ENCODE results near the gene PRX.

PRX gene

GRCh38 chr19:40389404-40390083, 23.6 kb downstream of the PRX start:
- DNase-seq (ENCODE audit: extremely low spot score) = no peak
- TF ChIP-seq LEF1 (IDR thresholded peaks at IDR 0.05; ENCODE audit: borderline replicate concordance) (no peak), ZNF384 (IDR thresholded peaks at IDR 0.05) (no peak)
- ChIA-PET CTCF (no interaction called here), POLR2A (no interaction called here)

GRCh38 chr19:40388481-40388880, 24.7 kb downstream of the PRX start:
- DNase-seq (ENCODE audit: extremely low spot score) = no peak
- TF ChIP-seq ZNF384 (IDR thresholded peaks at IDR 0.05) (no peak), SP1 (IDR thresholded peaks at IDR 0.05) (no peak), TARDBP (IDR thresholded peaks at IDR 0.05) (no peak), ELF4 (IDR thresholded peaks at IDR 0.05) (no peak), CTBP1 (IDR thresholded peaks at IDR 0.05; ENCODE audit: borderline replicate concordance) (no peak), BHLHE40 (IDR thresholded peaks at IDR 0.05; ENCODE audit: borderline replicate concordance) (no peak), FOXK2 (IDR thresholded peaks at IDR 0.05) (no peak), L3MBTL2 (conservative IDR thresholded peaks at IDR 0.05) (no peak), PKNOX1 (IDR thresholded peaks at IDR 0.05) (no peak), ARNT (IDR thresholded peaks at IDR 0.05) (no peak)
- ChIA-PET POLR2A (no interaction called here), CTCF (no interaction called here)

- POLR2A ChIA-PET = no interaction called here
- no peak for TF ChIP-seq HDGF (IDR thresholded peaks at IDR 0.05; ENCODE audit: borderline replicate concordance)
- no peak for TF ChIP-seq ELF4 (IDR thresholded peaks at IDR 0.05)
- no peak for TF ChIP-seq PKNOX1 (IDR thresholded peaks at IDR 0.05)
- no peak for TF ChIP-seq NFRKB (IDR thresholded peaks at IDR 0.05)
- TF ChIP-seq L3MBTL2 (conservative IDR thresholded peaks at IDR 0.05) = no peak
- TF ChIP-seq ZNF384 (IDR thresholded peaks at IDR 0.05) = no peak
- no peak for TF ChIP-seq BHLHE40 (IDR thresholded peaks at IDR 0.05; ENCODE audit: borderline replicate concordance)
- TF ChIP-seq FOXA1 (IDR thresholded peaks at IDR 0.05) = no peak
- DNase-seq (ENCODE audit: extremely low spot score) = no peak
- CTCF ChIA-PET = no interaction called here
Observed at GRCh38 chr19:40387155-40387554, 26.0 kb downstream of the PRX start.

- DNase-seq (ENCODE audit: extremely low spot score) = no peak
- ChIA-PET POLR2A (no interaction called here), CTCF (no interaction called here)
- TF ChIP-seq CTBP1 (IDR thresholded peaks at IDR 0.05; ENCODE audit: borderline replicate concordance) = no peak
- TF ChIP-seq FOXK2 (IDR thresholded peaks at IDR 0.05) = no peak
- no peak for TF ChIP-seq ARNT (IDR thresholded peaks at IDR 0.05)
- TF ChIP-seq TARDBP (IDR thresholded peaks at IDR 0.05) = no peak
- no peak for TF ChIP-seq NFRKB (IDR thresholded peaks at IDR 0.05)
- TF ChIP-seq L3MBTL2 (conservative IDR thresholded peaks at IDR 0.05) = no peak
- TF ChIP-seq FOXA1 (IDR thresholded peaks at IDR 0.05) = no peak
- TF ChIP-seq LEF1 (IDR thresholded peaks at IDR 0.05; ENCODE audit: borderline replicate concordance) = no peak
- no peak for TF ChIP-seq BHLHE40 (IDR thresholded peaks at IDR 0.05; ENCODE audit: borderline replicate concordance)
Observed at GRCh38 chr19:40383668-40384248, 29.4 kb downstream of the PRX start.

GRCh38 chr19:40381321-40381720, 31.9 kb downstream of the PRX start:
- ChIA-PET POLR2A (interaction anchor here (0.8 kb wide), 1 partner anchor 45 kb away, joined by 3 read pairs; no protein-coding TSS in a partner anchor), CTCF (no interaction called here)

GRCh38 chr19:40380199-40381037, 32.8 kb downstream of the PRX start:
- TF ChIP-seq BHLHE40 (IDR thresholded peaks at IDR 0.05; ENCODE audit: borderline replicate concordance) (no peak), SP1 (IDR thresholded peaks at IDR 0.05) (no peak), NFRKB (IDR thresholded peaks at IDR 0.05) (no peak), PKNOX1 (IDR thresholded peaks at IDR 0.05) (no peak), FOXK2 (IDR thresholded peaks at IDR 0.05) (no peak), ZNF384 (IDR thresholded peaks at IDR 0.05) (no peak), ARNT (IDR thresholded peaks at IDR 0.05) (no peak), TARDBP (IDR thresholded peaks at IDR 0.05) (no peak), SUZ12 (IDR thresholded peaks at IDR 0.05) (no peak), ELF4 (IDR thresholded peaks at IDR 0.05) (no peak), HDGF (IDR thresholded peaks at IDR 0.05; ENCODE audit: borderline replicate concordance) (no peak), FOXA1 (IDR thresholded peaks at IDR 0.05) (no peak), L3MBTL2 (conservative IDR thresholded peaks at IDR 0.05) (no peak), FOXM1 (IDR thresholded peaks at IDR 0.05; ENCODE audit: borderline replicate concordance) (no peak), LEF1 (IDR thresholded peaks at IDR 0.05; ENCODE audit: borderline replicate concordance) (no peak)
- POLR2A ChIA-PET = interaction anchor here (0.8 to 1.2 kb wide), 2 partner anchors 46 to 63 kb away, joined by 3 to 5 read pairs; no protein-coding TSS in a partner anchor
- no peak for DNase-seq (ENCODE audit: extremely low spot score)
- CTCF ChIA-PET = no interaction called here

More at GRCh38 chr19:40381321-40381720, 31.9 kb downstream of the PRX start:
- no peak for DNase-seq (ENCODE audit: extremely low spot score)
- TF ChIP-seq BHLHE40 (IDR thresholded peaks at IDR 0.05; ENCODE audit: borderline replicate concordance) (no peak), FOXA1 (IDR thresholded peaks at IDR 0.05) (no peak), HDGF (IDR thresholded peaks at IDR 0.05; ENCODE audit: borderline replicate concordance) (no peak), FOXM1 (IDR thresholded peaks at IDR 0.05; ENCODE audit: borderline replicate concordance) (no peak), FOXK2 (IDR thresholded peaks at IDR 0.05) (no peak)

Data from HEK293T (cell line).